Erythroblast (primary cell): ENCODE data around the gene CD276.

ENCODE experiments used
- DNase-seq, 2 experiments: peaks; one replicate each; lab custom pipeline; 2025; lab: John Stamatoyannopoulos, UW
- GATA1 ChIP-seq: IDR thresholded peaks from 2 replicates; pipeline ENCODE4 v1.6.1; 2011; ENCODE audit warnings: low read depth, mild to moderate bottlenecking, control low read depth, low read length, moderate library complexity
- POLR2A ChIP-seq: IDR thresholded peaks from 2 replicates; pipeline ENCODE4 v1.6.1; 2011; ENCODE audit warnings: mild to moderate bottlenecking, low read length

Gene CD276

DNA sequence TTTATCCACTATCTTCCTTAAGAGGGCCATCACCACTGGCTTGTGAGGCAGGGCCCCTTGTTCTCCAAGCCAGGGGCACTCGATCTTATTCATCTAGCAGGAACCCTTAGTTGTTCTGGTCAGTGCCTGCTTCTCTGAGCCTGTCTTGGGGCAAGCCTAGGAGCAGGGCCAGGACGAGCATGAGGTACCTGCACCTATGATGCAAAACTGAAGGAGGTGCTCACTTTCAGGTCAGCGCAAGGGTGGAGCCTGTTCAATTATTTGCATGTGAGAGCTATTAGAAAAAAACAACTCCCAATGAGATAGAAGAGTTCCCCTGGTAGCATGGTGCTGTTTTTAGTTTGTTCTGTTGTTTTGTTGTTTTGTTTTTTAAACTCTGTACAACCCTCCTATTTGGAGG is 5.0 kb upstream of the CD276 start:
- no peak for DNase-seq
- TF ChIP-seq GATA1 (no peak), POLR2A (no peak)

DNA sequence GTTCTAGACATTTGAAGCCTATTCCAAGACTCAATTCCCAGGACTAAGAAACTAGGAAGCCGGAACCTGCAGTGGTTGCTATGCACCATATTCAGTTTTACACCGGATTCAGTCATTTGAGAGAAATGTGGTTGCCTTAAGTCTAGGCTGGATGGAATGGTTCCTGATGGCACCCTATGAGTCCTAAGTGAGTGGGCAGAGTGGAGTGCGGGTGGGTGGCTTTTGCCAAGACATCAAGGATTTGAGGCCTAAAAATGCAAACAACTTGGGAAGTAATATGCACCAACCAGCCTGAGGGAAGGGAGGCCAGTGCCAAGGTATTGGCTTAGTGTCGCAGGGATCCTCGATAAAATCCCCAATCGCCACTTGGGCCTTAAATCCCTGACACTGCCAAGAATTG is 4.2 kb upstream of the CD276 start:
- TF ChIP-seq POLR2A: no peak
- no peak for TF ChIP-seq GATA1
- no peak for DNase-seq

DNA sequence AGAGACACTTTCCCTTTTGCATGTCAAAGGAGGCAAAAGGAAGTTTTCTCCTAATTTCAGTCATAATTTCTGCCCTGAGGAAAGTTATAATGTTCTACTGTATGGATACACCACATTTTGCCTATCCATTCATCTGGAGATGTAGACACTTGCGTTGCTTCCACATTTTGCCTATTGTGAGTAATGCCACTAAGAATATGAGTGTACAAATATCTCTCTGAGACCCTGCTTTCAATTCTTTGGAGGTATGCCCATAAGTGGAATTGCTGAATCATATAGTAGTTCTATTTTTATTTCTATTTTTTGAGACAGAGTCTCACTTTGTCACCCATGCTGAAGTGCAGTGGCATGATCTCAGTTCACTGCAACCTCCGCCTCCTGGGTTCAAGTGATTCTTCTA is 3.6 kb upstream of the CD276 start:
- no peak for DNase-seq
- no peak for TF ChIP-seq GATA1
- no peak for TF ChIP-seq POLR2A

DNA sequence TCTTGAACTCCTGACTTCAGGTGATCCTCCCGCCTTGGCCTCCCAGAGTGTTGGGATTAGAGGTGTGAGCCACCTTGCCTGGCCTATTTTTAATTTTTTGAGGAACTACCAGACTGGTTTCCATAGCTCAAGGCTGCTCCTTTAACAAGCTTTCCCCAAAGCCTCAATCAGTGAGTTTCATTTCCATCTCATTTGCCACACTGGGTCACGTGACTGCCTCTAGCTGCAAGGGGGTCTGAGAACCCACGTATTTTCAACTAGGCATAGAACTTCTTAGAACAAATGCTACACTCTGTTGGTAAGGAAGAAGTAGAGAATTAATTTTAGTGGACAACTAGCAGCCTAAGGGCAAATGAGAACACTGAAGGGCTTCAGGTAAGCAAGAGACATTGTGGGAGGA is 3.1 kb upstream of the CD276 start:
- TF ChIP-seq POLR2A (no peak), GATA1 (no peak)

DNA sequence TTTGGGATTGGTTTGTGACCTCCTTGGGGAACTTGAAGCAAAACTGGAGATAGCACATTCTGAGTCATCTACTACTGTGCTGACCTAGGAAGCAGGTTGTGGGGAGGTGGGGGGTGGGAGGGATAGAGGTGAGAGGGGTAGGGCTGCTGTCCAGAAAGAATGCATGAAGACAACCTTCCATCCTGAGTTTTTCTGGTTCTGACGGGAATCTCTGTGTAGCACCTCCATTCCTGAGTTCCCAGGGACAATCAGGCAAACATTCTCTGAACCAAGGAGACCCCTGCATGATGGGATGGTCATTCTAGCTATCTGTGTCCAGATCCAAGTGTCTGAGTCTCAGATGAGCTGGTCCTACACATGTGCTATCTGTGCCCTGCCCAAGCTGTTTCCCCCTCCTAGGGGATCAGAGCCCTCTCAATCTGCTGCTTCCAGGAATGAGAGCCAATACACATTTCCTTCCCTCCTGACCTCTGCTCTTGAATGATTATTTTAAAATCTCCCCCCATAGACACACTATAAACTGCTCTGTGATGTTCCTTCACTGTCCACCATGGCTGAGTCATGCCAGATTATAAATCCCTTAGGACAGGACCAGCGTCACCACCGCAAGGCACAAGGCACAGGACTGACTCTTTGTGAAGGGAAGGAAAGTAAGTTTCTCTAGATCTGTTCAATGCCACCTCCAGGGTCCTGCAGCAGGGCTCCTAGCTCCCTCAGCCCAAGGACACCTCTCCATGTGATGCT is 2.2 kb upstream of the CD276 start:
- DNase-seq: no peak
- TF ChIP-seq POLR2A (no peak), GATA1 (no peak)

More for the DNA sequence above, 3.1 kb upstream of the CD276 start:
- DNase-seq: no peak

DNA sequence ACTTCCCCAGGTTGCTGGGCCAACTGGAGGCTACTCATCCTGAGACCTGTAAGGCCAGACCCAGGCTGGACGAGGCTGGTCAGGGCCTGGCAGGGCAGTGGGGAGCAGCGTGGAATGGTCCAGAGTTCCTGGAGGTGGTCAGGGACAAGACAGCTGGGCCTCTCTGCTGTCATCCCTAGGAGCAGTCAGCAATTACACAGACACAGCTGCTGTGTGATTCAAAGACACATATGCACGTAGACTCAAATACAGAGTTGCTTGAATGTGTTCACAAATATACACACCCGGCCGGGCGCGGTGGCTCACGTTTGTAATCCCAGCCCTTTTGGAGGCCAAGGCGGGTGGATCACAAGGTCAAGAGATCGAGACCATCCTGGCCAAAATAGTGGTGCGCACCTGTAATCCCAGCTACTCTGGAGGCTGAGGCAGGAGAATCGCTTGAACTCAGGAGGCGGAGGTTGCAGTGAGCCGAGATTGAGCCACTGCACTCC is 1.5 kb upstream of the CD276 start:
- TF ChIP-seq POLR2A: no peak
- no peak for TF ChIP-seq GATA1
- DNase-seq: no peak

DNA sequence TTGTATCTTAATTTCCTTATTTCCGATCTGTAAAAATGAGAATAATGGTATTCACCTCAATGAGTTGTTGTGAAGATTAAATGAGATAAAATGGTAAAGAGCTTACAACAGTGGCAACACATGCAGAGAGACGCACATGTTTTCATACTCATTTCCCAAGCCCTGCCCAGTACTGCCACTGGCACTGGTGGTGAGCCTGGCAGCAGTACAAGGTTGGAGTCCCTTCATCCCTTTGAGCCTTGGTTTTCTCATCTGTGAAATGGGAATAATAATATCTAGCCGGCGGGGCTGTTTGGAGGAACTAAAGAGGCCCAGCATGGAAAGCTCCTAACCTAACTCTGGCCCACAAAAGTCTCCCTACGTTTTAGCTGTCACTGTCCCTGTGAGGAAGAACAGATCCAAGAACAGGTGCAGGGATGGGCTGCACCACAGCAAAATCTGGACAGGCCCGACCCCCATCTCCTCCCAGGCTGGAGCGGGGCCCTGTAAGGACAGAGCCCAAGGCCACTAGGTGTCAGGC is 866 bp upstream of the CD276 start:
- TF ChIP-seq POLR2A (no peak), GATA1 (no peak)

DNA sequence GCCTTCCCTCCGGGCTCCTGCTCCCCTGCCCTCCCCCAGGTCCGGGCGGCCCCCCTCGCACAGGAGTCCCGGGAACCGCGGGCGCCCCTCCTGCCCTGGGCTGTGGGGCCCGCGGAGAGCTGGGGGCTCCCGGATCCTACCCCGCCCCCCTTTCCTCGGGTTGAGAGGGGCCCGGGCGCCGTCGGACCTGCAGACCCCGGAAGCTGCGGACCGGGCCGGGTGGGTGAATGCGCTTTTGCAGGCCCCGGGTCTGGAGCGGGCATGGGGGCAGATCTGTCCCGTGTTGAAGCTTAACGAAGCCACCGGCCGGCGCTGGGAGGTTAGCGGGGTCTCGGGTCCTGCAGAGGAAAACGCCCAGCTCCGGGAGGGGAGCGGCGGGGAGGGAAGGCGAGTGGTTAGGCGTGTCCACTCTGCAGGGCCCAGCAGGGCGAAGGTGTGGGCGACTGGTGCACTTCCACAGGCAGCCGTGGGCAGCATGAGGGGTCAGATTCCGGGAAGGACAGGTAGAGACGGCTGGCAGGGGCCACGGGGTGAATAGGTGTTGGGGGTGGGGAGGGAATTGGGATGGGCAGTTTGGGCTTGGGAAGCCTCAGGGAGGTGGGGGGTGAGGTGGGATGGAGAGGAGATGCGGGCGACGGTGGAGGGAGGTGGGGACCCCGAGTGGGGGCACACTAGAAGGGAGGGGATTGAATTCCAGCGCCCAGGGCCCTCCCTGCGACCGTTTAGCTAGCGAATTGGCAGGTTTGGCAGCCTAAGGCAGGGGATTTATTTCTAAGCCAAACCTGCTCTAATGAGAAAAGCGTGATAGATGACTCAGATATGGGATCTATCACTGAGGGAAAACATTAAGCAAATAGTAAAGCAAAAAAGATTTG is 635 bp downstream of the CD276 start:
- DNase-seq: no peak
- TF ChIP-seq GATA1 (no peak), POLR2A (no peak)

More for the DNA sequence above, 866 bp upstream of the CD276 start:
- no peak for DNase-seq

DNA sequence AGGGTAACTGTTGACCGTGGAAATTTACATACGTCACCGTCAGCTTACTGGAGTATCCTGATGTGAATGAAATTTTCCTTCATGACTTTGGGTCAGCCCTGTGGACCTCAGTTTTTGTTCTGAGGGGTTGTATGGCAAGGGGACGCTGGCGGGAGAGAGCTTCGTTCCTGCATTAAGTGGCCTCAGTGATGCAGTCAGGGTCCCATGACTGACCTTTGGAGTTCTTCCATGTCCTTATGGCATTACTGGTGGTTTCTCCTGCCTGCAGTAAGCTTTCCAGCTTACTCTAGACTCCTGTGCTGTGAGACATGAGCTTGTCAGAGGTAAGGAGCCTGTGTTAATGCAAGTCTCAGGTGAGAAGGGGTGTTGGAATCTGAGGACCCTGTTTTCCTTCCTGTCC is 1.8 kb downstream of the CD276 start:
- TF ChIP-seq GATA1 (no peak), POLR2A (no peak)
- no peak for DNase-seq

DNA sequence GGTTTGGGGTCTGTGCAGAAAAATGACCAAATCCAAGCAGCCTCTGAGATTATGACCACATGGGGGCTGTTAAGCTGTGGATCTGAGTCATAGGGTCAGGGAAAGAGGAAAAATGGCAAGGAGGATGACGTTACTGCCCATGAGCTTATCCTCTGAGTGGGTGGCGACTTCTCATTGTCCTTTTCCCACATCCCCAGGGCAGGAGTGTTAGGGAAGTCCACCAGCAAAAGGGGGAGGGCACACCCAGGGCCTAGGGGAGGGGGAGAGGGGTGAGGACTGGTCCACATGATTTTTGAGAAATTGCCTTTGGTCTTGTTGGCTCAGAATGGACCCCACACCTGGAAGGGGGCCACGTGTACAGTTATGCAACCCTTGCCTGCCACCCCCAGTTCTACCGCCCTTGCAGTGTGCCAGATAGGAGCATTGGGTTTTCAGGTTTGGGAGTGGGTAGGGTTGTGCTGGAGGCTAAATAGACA is 2.6 kb downstream of the CD276 start:
- DNase-seq: no peak
- no peak for TF ChIP-seq POLR2A
- no peak for TF ChIP-seq GATA1

DNA sequence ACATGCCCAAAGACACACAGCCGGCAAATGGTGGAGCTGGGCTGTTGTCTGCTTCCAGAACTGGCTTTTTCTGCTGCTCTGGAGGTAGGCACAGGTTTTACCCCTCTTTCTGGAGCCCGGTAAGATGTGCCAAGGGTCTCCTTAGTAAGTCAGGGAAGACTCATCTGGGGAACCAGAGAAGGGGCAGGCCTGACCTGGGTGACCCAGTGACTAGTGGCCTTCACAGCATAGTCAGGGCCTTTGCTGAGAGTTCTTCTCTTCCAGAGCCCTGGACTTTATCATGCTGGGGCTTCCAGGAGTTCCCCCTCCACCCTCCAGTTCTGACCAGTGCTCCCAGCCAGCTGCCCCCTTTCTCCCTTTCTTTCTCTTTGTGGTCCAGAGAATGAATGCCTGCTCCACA is 3.2 kb downstream of the CD276 start:
- TF ChIP-seq GATA1 (no peak), POLR2A (no peak)
- no peak for DNase-seq

DNA sequence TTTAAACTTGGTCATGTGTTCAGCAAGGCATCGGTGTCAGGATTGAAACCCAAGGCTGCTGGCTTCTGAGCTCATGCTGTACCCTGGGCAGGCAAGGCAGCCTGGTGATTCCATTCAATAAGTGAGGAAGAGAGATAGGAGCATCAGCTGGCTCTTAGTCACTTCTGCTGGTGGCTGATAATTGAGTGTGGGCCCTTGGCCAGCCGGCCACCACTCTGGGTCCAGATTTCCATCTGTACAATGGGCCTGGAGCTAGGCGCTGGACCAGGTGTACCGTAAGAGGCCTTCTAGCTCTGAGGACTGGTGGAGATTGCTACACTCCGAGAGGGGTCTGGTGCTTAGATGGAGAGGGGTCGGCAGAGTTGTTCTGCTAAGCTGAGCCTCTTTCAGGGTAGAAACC is 4.3 kb downstream of the CD276 start:
- TF ChIP-seq POLR2A: no peak
- no peak for TF ChIP-seq GATA1
- DNase-seq: peak; percentile 28 to 60

DNA sequence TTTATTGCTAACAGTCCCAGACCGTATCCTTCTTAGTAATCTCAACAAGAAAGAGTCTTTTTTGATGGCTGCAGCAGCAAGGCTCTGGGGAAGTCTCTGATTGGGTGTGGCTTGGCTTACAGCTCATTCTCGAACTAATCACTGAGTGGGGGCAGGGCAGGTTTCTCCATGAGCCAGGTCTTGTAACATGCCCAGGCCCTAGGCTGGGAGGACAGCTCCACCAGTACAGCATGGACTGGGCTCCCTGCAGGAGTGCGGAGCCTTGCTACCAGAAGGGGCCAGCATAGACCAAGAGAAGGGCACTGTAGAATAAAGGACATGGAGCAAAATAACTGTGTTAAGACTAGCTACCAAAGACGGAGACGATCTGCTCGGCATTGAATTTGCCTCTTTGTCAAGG is 7.2 kb downstream of the CD276 start:
- DNase-seq: no peak
- no peak for TF ChIP-seq POLR2A
- no peak for TF ChIP-seq GATA1

DNA sequence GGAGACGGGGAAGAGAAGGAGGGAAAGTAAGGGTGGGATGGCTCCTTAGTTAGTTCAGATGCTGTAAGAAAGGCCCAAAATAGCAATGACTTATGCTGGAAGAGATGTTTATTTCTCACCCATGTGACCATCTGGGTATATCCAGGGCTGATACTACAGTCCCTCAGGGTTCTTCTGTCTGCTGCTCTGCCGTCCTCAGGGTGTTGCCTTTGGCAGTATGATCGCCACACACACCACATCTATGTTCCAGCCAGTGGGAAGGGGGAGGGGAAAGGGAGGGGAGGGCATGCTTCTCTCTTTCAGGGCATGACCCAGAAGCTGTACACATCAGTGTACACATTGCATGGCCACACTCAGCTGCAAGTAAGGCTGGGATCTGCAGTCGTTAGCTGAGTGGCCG is 10.2 kb downstream of the CD276 start:
- TF ChIP-seq POLR2A (no peak), GATA1 (no peak)
- no peak for DNase-seq
